GM18868 (cell line): ENCODE data around the gene TJP2.

ENCODE experiments used
- ATAC-seq: cut with Tn5 transposase; IDR thresholded peaks from one replicate; pipeline ENCODE4 v1.9.1; 2021; ENCODE audit warnings: mild to moderate bottlenecking, moderate library complexity; ENCODE audit not compliant: unreplicated experiment

The TJP2 gene

GRCh38 chr9:69190086-69190862, 16.2 kb downstream of the TJP2 start:
- peak; percentile 76 for ATAC-seq

DNA sequence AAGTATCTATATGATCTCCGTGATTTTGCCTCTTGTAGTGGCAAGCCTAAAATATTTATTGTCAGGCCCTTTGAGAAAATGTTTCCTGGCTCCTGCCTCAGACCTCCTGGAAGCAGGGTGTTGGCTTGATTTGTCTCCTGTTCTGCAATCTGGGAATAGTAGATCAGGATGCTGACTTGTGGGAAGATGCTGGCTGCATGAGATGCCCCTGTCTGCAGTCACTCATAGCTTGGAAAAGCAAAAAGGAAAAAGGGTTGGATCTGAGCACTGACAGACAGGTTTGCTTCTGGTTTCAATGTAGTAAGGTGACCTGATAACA, 16.7 kb downstream of the TJP2 start:
- no peak for ATAC-seq

- no peak for ATAC-seq
Observed at GRCh38 chr9:69191231-69191630, 17.2 kb downstream of the TJP2 start.

DNA sequence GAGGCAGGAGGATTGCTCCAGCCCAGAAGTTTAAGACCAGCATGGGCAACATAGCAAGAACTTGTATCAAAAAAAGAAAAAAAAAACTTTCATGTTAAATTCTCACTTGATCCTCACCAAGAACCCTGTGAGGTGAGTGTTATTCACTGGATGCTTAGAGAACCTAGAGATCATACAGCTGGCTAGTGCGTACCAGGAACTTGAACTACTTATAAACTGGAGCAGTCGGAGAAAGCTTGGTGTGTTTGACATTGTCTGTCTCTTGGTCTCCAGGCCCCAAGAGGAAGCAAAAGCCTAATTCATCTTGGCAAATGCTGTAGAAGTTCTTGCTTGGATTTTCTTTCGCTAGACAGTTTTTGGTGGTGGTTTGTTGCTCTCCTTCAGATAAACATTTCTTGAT, 18.1 kb downstream of the TJP2 start:
- no peak for ATAC-seq

DNA sequence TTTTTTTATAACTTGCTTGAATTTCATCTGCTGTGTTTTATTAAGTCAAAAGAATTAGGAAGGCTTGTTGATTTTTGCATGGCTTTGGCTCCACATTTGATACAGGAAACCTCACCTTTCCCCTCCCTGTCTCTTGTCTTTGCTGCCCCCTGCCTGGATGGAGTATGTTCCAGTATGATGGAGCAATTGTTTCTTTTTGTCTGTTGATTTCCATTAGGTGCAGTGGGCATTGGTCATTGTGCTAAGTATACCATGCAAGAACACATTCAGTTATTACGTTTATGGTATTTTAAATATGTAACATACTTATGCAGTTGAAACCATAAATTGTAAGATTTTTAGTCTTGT, 19.6 kb downstream of the TJP2 start:
- ATAC-seq: no peak

- no peak for ATAC-seq
Observed at GRCh38 chr9:69194702-69195418, 20.8 kb downstream of the TJP2 start.

GRCh38 chr9:69195668-69196067, 21.6 kb downstream of the TJP2 start:
- no peak for ATAC-seq

DNA sequence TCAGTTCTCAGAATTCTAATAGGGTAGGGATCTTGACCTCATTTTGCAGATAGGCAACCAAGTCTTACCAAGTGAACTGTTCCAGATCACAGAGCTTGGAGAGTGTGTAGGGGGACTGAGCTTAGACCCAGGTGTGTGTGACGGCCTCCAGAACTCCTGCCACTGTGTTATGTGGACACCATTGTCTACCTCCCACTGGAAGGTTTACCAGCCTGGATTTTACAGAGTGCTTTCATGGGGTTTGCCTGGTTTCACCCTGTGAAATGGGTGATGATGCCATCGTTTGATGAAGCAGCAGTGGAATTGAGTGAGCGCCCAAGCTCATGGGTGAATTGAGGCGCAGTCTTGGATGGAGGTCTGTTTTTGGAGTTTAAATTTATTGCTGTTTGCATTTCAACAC, 23.6 kb downstream of the TJP2 start:
- ATAC-seq: no peak

DNA sequence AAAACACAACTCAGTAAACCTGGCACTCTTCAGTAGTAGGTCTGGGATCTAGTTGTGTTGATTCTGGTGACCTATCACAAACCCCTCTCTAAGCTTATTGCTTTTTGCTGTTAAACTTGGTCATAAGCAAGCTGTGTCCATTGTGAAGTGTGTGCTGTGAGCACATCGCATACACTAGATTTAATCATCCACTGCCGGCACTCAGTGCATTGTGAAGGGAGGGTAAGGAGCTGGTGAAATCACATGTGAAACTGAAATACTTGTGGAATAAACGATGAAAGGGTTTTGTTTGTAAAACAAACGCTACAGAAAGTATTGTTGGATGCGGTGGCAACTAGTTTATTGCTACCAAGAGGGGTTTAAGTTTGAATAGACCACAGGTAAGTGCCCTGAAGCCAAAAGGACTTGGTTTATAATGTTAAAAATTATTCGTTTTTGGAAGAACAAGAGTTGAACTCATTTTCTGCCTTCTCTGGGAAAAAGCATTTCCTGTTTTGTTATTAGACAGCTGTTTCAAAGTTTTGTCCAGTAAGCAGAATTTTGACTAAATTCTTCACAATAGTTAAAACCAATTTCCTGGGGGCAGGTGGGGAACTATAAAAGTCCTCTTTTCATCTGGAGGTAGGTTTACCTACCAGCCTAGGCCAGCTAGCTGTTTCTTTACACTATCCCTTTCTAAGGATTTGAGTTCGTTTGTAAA, 24.6 kb downstream of the TJP2 start:
- ATAC-seq: no peak

DNA sequence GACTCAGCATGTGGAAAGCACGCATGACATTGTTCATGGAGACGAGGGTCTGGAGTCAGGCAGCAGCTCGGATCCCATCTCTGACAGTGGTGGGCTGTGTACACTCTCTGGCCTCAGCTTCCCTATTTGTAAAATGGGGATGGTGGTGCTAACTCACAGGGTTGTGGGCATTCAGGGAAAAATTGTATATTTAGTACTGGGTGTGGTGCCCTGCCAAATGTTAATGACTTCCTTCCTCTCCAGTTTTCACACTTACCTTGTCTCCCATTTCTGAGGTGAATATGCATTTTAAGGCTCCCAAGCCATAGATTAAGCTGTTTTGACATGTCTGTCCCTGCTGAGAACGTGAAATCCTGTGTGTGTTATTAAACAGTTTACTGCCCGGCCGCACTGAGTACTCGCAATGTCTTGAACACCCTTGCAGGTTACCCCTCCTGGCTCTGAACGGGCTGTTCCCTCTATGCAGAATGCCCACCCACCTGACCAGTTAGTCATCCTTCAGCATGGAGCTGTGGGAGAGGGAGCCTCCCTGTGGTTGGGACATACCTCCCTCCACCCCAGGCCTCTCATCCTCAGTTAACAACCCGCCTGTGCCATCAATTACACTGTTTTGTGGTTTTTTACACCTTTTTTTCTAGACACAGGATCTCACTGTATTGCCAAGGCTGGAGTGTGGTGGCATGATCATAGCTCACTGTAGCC, 25.8 kb downstream of the TJP2 start:
- no peak for ATAC-seq

DNA sequence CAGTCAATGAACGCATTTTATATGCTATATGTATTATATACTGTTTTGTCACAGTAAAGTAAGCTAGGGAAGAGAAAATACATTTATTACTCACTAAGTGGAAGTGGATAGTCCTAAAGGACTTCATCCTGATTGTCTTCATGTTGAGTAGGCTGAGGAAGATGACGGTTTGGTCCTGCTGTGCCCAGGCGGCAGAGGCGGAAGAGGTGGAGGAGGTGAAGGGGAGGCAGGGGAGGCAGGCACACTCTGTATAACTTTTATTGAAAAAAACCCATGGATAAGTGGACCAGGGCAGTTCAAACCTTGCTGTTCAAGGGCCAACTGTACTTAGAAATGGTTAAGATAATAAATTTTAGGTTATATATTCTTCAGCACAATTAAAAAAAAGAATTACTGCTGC, 28.5 kb downstream of the TJP2 start:
- ATAC-seq: no peak

- no peak for ATAC-seq
Observed at GRCh38 chr9:69204326-69204725, 30.2 kb downstream of the TJP2 start.

DNA sequence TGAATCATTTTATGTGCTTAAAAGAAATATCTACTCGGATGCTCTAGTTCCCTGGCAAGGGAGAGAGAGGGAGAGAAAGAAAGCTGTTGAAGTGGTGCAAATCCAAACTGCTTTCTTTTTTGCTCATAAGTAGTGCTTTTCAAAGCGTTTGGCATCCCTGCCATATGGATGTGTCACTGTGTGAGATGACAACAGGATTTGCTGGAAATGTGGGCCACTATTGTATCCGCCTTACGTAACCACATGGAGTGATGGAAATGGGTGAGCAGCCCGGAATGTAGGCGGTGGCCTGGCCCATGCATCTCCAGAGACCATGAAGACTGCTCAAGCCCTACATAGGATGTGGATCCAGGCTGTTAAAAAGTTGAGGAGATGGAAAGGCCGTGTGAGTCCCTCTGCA, 30.8 kb downstream of the TJP2 start:
- ATAC-seq: no peak

GRCh38 chr9:69206047-69206446, 32.0 kb downstream of the TJP2 start:
- no peak for ATAC-seq

GRCh38 chr9:69207503-69207902, 33.4 kb downstream of the TJP2 start:
- ATAC-seq: no peak

DNA sequence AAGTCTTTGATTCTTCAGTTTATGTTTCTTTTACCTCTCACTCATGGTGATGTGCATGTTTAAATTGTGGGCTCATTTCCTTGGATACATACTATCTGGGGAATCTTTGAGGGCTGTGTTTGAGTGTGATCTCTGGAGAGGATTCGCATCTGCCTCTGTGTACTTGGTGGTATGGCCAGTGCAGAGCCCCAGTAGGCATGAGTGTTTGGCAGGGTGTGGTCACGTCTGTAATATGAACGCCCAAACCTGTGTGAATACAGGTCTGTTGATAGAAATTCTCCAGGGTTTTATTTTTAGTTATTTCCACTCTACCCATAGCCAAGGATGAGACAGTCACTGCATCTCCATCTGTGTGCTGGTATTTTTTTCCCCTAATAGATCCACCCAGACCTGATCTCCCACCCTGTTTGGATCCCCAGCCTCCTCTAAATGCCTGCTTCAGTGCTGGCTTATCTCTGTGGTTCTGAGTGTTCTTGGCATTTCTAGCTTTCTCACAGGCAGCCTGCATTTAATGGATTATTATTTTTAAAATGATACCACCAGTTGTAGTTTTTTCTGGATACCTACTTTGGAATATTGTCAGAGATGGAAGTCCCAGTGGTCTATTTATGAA, 37.5 kb downstream of the TJP2 start:
- no peak for ATAC-seq

GRCh38 chr9:69213647-69214046, 39.6 kb downstream of the TJP2 start:
- ATAC-seq: no peak

DNA sequence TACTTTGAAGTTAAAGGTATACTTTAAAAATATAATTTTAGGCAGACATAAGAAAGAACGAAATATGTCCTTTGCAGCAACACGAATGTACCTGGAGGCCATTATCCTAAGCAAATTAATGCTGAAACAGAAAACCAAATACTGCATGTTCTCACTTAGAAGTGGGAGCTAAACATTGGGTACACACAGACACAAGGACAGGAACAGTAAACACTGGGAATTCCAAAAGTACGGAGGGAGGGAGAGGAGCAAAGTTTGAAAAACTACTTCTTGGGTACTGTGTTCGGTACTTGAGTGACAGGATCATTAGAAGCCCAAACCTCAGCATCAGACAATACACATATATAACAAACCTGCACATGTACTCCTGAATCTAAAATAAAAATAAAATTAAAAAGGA, 40.9 kb downstream of the TJP2 start:
- ATAC-seq: no peak

GRCh38 chr9:69215774-69216485, 41.9 kb downstream of the TJP2 start:
- no peak for ATAC-seq

DNA sequence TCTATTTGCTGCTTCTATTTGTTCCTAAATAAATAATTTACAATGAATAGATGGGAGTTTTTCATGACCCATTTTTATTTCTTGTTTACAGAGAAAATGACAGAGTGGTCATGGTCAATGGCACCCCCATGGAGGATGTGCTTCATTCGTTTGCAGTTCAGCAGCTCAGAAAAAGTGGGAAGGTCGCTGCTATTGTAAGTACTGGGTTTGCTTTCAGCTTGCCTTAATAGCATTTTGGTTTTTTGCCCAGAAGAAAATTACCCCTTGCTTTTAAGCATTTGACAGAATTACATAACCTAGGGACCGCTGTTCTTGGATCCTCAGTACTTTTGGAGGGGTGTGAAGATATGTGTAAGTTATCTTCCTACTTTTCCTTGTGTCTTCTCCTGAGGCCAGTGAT, 44.1 kb downstream of the TJP2 start:
- ATAC-seq: no peak

- no peak for ATAC-seq
Observed at GRCh38 chr9:69221036-69221435, 47.0 kb downstream of the TJP2 start.
